ENCODE results near the gene MUSTN1.
A peak's percentile ranks its signal among the peaks of the same experiment; 100 is the strongest.

MUSTN1 gene

DNA sequence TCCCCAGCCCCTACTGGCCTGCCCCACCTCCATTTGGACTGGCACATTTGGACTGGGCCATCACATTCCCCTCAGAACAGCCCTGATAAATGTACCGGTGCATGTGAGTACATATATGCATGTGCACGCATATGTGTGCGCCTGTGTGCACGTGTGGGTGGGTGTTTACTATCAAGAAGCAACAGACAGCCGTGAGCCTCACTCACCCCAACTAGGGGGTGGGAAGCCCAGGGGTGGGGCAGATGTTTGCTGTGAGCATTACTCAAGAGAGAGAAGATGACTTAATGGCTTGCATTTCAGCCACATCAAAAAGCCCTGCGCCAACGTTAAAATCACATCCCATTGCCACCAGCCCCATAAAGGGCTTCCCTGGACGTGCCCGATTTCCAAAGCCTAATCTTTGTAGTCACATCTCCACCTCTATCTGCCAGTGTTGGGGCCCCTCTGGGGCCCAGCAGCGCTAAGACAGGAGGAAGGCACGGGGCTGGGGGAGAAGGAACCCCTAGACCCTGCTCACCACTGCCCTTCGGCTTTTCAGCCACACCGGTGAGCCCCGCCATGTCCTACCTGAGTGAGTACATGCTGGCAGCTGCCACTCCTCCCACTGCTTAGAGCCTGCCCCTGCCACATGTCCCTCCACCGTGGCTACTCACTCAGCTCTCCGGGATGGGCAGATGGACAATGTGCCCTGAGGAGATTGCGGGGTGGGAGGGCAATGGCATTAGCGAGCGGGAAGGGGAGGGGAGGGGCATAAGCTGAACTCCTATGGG lies 29.4 kb downstream of the MUSTN1 start:
- no peak for DNase-seq (ENCODE audit: low read depth, low spot score)

- DNase-seq (ENCODE audit: low read depth, low spot score), result no peak
These were observed 33.0 kb downstream of the MUSTN1 start for GRCh38 chr3:52801839-52802238.

DNA sequence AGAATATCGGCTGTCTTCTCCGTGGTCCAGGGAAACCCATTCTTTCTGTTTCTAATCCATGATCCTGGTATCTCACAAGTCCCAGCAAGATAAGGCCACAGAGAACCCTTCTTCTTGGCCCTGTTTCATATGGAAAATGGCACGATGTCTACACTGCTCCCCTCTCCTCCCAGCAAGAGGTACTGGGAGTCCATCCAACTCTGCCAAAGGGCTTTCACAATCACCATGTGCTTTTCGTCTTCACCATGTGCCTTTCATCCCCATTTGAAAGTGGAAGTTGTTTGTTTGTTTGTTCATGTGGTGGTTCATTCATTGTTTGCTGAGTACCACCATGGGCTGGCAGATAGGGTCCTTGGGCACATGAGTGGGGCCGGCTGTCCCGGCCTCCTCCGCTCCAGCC lies 34.7 kb downstream of the MUSTN1 start:
- no peak for DNase-seq (ENCODE audit: low read depth, low spot score)

DNA sequence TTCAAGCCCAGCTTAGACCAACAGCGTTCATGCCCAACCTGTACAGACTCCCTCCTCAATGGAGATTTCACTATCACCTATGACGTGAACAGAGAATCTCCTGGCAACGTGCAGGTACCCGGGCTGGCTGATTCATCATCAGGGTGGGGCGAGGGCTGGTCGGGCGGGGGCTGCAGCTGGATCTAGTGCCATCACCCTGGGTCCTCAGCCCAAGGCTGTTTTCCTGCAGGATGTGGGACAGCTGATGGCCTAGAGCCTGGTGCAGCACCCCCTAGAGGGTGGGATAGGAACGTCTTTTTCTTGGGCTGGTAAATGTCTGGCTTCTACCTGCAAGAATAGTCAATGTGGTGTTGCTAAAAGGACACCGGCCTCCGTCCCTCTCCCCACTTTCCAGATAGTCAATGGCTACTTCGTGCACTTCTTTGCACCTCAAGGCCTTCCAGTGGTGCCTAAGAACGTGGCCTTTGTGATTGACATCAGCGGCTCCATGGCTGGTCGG lies 35.8 kb downstream of the MUSTN1 start:
- peak; percentile 45 for DNase-seq (ENCODE audit: low read depth, low spot score)

GRCh38 chr3:52798376-52798977 lies 36.3 kb downstream of the MUSTN1 start:
- DNase-seq (ENCODE audit: low read depth, low spot score), result no peak

DNA sequence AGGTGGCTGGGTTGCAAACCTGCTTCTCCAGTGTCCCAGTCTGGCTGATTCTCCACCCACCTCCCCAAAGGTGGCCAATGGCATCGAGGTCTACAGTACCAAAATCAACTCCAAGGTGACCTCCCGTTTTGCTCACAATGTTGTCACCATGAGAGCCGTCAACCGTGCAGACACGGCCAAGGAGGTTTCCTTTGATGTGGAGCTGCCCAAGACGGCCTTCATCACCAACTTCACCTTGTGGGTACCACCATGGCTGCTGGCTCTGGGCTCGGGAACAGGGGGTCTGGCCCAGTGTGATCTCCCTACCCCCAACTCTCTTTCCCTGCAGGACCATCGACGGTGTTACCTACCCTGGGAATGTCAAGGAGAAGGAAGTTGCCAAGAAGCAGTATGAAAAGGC lies 38.4 kb downstream of the MUSTN1 start:
- DNase-seq (ENCODE audit: low read depth, low spot score), result no peak

DNA sequence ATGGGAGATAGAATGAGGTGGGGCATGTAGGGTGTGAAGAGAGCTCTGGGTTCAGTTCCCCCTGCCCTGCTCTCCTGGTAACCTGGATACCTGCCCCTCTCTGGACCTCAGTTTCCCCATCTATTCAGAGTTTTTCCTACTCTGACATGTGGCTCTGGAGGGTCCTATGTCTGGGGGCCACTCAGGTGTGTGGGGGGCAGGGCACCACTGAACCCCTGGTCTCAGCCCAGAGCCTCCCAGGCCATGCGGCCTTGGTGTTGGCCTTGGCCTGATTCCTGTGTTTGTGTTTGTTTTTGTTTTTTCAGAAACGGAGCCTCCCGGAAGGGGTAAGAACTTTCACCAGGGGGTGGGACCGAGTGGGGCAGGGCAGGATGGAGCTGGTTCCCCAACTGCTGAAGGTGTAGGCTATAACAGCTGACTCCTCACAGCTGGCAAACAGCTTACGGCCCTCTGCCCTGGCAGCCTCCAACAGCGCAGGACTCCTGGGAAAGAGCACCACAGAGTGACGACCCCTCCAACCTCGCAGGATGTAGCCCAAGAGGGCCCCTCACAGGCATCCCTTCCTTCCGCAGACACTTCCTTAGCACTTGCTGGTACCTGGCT lies 39.4 kb downstream of the MUSTN1 start:
- DNase-seq (ENCODE audit: low read depth, low spot score), result no peak

DNA sequence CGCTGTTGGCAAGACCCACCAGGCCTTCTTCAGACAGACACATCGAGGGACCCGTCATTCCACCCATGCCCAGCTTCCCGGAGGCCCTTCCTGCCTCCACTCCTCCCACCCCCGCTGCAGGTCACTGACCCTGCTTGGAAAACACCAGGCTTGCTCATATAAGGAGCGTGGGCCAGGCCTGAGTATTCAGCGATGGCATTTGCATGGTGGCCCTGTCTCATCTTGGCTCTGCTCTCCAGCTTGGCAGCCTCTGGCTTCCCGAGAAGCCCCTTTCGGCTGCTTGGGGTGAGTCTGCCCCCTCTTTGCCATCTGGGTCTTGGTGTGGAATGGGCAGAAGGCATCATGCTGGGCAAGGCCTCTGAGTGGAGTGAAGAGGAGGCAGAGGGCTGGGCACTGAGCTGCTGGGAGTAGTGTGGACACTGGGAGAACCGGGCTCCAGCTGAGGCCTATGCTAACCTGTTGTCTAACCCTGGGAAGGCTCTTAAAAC lies 40.2 kb downstream of the MUSTN1 start, which contains the start of gene ITIH3:
TSS of gene ITIH3 (plus strand) at position 185 of the 488 bp plus-strand sequence. CDS start at position 193, 8 bp downstream.
- no peak for DNase-seq (ENCODE audit: low read depth, low spot score)

GRCh38 chr3:52793702-52794611 lies 40.9 kb downstream of the MUSTN1 start:
- DNase-seq (ENCODE audit: low read depth, low spot score), result no peak

GRCh38 chr3:52792961-52793695 lies 41.7 kb downstream of the MUSTN1 start:
- DNase-seq (ENCODE audit: low read depth, low spot score), result no peak

DNA sequence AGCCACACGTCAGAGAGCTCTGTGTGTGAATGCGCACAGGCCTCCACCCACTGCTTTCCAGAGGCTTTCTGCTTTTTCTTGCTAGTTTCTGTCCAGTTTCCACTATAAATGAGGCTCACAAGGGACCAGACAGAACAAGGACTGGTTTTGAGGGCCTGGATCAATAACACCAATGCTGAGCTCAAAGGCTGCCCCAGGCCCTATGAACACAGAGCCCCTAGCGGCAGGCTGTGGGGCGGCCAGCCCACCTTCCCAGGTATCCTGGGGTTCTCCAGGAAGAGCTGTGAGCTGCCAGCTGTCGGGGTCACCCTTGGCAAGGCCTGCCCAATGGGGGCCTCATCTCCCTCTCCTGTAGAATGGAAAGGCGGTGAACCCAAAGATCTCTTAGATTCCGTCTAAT lies 42.4 kb downstream of the MUSTN1 start:
- DNase-seq (ENCODE audit: low read depth, low spot score), result no peak

- DNase-seq (ENCODE audit: low read depth, low spot score), result no peak
These were observed 42.9 kb downstream of the MUSTN1 start for GRCh38 chr3:52791928-52792327.

DNA sequence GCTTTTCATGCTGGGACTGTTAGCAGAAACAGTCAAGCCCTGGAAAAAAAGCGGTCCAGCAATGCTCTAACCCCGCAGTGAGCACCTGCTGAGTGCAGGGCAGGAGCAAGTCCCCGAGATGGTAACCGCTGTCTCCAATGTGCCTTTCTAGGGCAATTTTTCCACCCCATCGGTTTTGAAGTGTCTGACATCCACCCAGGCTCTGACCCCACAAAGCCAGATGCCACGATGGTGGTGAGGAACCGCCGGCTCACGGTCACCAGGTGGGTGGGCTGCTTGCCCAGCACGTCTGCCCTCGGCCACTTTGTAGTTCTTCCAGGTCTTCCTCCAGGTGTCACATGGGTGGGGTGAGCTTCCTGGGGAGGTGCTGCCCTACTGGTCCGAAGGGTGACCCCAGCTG lies 43.5 kb downstream of the MUSTN1 start:
- DNase-seq (ENCODE audit: low read depth, low spot score), result no peak

- no peak for DNase-seq (ENCODE audit: low read depth, low spot score)
These were observed 44.1 kb downstream of the MUSTN1 start for GRCh38 chr3:52790741-52791140.

GRCh38 chr3:52790337-52790736 lies 44.5 kb downstream of the MUSTN1 start:
- no peak for DNase-seq (ENCODE audit: low read depth, low spot score)

DNA sequence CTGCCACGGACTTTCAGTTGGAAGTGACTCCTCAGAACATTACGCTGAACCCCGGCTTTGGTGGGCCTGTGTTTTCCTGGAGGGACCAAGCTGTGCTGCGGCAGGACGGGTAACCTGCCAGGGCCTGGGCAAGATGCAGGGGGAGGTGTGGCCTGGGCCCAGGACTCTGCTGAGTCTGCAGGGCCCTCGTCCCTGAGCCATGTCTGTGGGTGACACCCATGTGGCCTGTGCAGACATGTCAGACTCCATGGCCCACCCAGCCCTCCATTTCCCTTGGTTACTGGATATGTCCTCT lies 45.1 kb downstream of the MUSTN1 start:
- no peak for DNase-seq (ENCODE audit: low read depth, low spot score)

GRCh38 chr3:52788890-52789745 lies 45.7 kb downstream of the MUSTN1 start:
- DNase-seq (ENCODE audit: low read depth, low spot score), result no peak

- no peak for DNase-seq (ENCODE audit: low read depth, low spot score)
These were observed 46.9 kb downstream of the MUSTN1 start for GRCh38 chr3:52787672-52788625.

DNA sequence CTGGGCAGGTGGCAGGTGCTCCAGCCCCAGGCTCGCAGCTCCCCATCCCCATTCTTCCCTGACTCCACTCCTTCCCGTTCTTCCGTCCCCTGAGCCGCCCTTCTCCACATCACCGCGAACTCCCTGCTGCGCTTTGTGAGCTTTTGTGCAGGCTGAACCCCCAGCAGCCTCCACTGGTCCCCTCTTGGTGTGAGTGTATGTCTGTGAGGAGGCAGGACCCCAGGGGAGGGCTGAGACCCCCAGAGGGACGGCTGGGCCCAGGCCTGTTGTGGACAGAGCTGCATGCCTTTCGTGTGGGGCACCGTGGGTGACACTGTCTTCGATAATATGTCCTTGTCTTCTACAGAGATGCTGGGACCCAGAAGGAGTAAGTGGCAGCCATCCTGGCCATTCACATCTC lies 47.6 kb downstream of the MUSTN1 start:
- DNase-seq (ENCODE audit: low read depth, low spot score), result no peak
